Liver (tissue), 9 donors: ENCODE data around the gene KLF13. TPM values are rescaled to one million over a fixed set of nuclear protein-coding genes. Genes with fewer than 3 reads are reported as not detected.

Experiments used
- DNase-seq: peaks from one replicate; pipeline ENCODE4 v3.0.0-alpha.2; 2017; ENCODE audit warnings: low spot score
- H3K27ac ChIP-seq, 2 donors: one replicate each; pipeline ENCODE4 v1.7.0; 2013; ENCODE audit warnings: inconsistent platforms in 2 of 2, low read length in 2 of 2, control low read depth in 1 of 2, low read depth in 1 of 2, mild to moderate bottlenecking in 1 of 2
- H3K27me3 ChIP-seq, 4 donors: one replicate each; pipeline versions ENCODE4 v1.6.1 to v1.7.0; 2013; ENCODE audit warnings: low read length in 3 of 4, inconsistent platforms in 1 of 4, mild to moderate bottlenecking in 1 of 4, moderate library complexity in 1 of 4; ENCODE audit not compliant: control insufficient read depth in 4 of 4, insufficient read depth in 4 of 4
- H3K36me3 ChIP-seq, 4 donors: one replicate each; pipeline versions ENCODE4 v1.6.1 to v1.7.0; 2013; ENCODE audit warnings: low read length in 3 of 4, mild to moderate bottlenecking in 3 of 4, low read depth in 1 of 4, moderate library complexity in 1 of 4; ENCODE audit not compliant: control insufficient read depth in 4 of 4, insufficient read depth in 3 of 4
- H3K4me1 ChIP-seq, 4 donors: one replicate each; pipeline versions ENCODE4 v1.6.1 to v1.7.0; 2013; ENCODE audit warnings: low read length in 3 of 4, mild to moderate bottlenecking in 3 of 4, moderate library complexity in 1 of 4; ENCODE audit not compliant: control insufficient read depth in 4 of 4, insufficient read depth in 4 of 4
- H3K4me3 ChIP-seq, 3 donors: one replicate each; pipeline versions ENCODE4 v1.6.1 to v1.7.0; 2013; ENCODE audit warnings: low read length in 3 of 3, control low read depth in 1 of 3, low read depth in 1 of 3, mild to moderate bottlenecking in 1 of 3
- H3K9ac ChIP-seq, 2 donors: one replicate each; pipeline ENCODE4 v1.7.0; 2013; ENCODE audit warnings: low read length in 2 of 2, mild to moderate bottlenecking in 2 of 2, moderate library complexity in 2 of 2, control low read depth in 1 of 2, low read depth in 1 of 2
- H3K9me3 ChIP-seq, 4 donors: one replicate each; pipeline versions ENCODE4 v1.6.1 to v1.7.0; 2013; ENCODE audit warnings: low read length in 3 of 4; ENCODE audit not compliant: control insufficient read depth in 4 of 4
- ATF3 ChIP-seq: IDR thresholded peaks from 2 replicates; pipeline ENCODE4 v1.6.1; 2016; ENCODE audit warnings: antibody characterized with exemption
- CTCF ChIP-seq: fragments of 150-350 bp; IDR thresholded peaks from 2 replicates; pipeline ENCODE4 v1.5.1; 2017; ENCODE audit warnings: improper control_type of control experiment, low read depth, low read length; ENCODE audit not compliant: missing input control
- EGR1 ChIP-seq, 2 donors: IDR thresholded peaks; 2 replicates each; pipeline ENCODE4 v1.6.1; 2016 to 2018; ENCODE audit warnings: antibody characterized with exemption in 2 of 2, low read depth in 2 of 2
- FOXA1 ChIP-seq: IDR thresholded peaks from 2 replicates; pipeline ENCODE4 v1.6.1; 2016; ENCODE audit warnings: antibody characterized with exemption
- FOXA2 ChIP-seq: IDR thresholded peaks from 2 replicates; pipeline ENCODE4 v1.6.1; 2016; ENCODE audit warnings: antibody characterized with exemption
- GABPA ChIP-seq, 2 donors: IDR thresholded peaks in 1 of 2; conservative IDR thresholded peaks in 1 of 2; 2 replicates each; pipeline ENCODE4 v1.6.1; 2016; ENCODE audit warnings: antibody characterized with exemption in 2 of 2, mild to moderate bottlenecking in 1 of 2, moderate library complexity in 1 of 2
- HNF4A ChIP-seq, 2 donors: conservative IDR thresholded peaks; 2 replicates each; pipeline ENCODE4 v1.6.1; 2016; ENCODE audit warnings: antibody characterized with exemption in 2 of 2, mild to moderate bottlenecking in 2 of 2
- HNF4G ChIP-seq: IDR thresholded peaks from 2 replicates; pipeline ENCODE4 v1.6.1; 2016; ENCODE audit warnings: antibody characterized with exemption
- JUND ChIP-seq, 2 donors: IDR thresholded peaks; 2 replicates each; pipeline ENCODE4 v1.6.1; 2016; ENCODE audit warnings: antibody characterized with exemption in 2 of 2
- MAX ChIP-seq: IDR thresholded peaks from 2 replicates; pipeline ENCODE4 v1.6.1; 2016; ENCODE audit warnings: antibody characterized with exemption
- NR2F2 ChIP-seq: IDR thresholded peaks from 2 replicates; pipeline ENCODE4 v1.6.1; 2016; ENCODE audit warnings: antibody characterized with exemption
- RAD21 ChIP-seq, 2 donors: IDR thresholded peaks; 2 replicates each; pipeline ENCODE4 v1.6.1; 2016; ENCODE audit warnings: antibody characterized with exemption in 2 of 2, mild to moderate bottlenecking in 2 of 2
- REST ChIP-seq: IDR thresholded peaks from 2 replicates; pipeline ENCODE4 v1.6.1; 2016; ENCODE audit warnings: antibody characterized with exemption, mild to moderate bottlenecking
- RXRA ChIP-seq, 2 donors: IDR thresholded peaks; 2 replicates each; pipeline ENCODE4 v1.6.1; 2017 to 2018; ENCODE audit warnings: antibody characterized with exemption in 2 of 2, mild to moderate bottlenecking in 1 of 2
- SP1 ChIP-seq: IDR thresholded peaks from 2 replicates; pipeline ENCODE4 v1.6.1; 2018; ENCODE audit warnings: antibody characterized with exemption, mild to moderate bottlenecking
- TAF1 ChIP-seq: conservative IDR thresholded peaks from 2 replicates; pipeline ENCODE4 v1.6.1; 2016; ENCODE audit warnings: antibody characterized with exemption, mild to moderate bottlenecking
- YY1 ChIP-seq: IDR thresholded peaks from 2 replicates; pipeline ENCODE4 v1.6.1; 2016; ENCODE audit warnings: antibody characterized with exemption, mild to moderate bottlenecking
- ZBTB33 ChIP-seq: IDR thresholded peaks from 2 replicates; pipeline ENCODE4 v1.6.1; 2016; ENCODE audit warnings: antibody characterized with exemption
- WGBS: extraction: QIAGEN DNeasy Blood & Tissue Kit; methylation state at CpG from one replicate; pipeline ENCODE4 v1.1.7; 2013; 5-methylcytosine and 5-hydroxymethylcytosine counted together
- polyA plus RNA-seq, 2 donors: library from polyadenylated mRNA; stranded (reverse) in 1 of 2; unstranded in 1 of 2; fragments of 200-250 nt in 1 of 2; fragments of >200 nt in 1 of 2; fragmentation: Nextera tagmentation in 1 of 2; extraction: Ambion mirVana in 1 of 2; gene quantifications; one replicate each; pipeline versions ENCODE4 v1.2.1 to v1.2.3, GENCODE V29; 2013 to 2015
- total RNA-seq, 2 donors: library from RNA; depleted of rRNA; stranded (reverse); fragments of >200 nt; gene quantifications; one replicate each; pipeline ENCODE4 v1.2.3, GENCODE V29; 2014
- donor health status: healthy.
- donor health status: healthy.
- donor health status: healthy.
- donor health status: healthy.
- donor health status: healthy.

The KLF13 gene
- total and polyA plus RNA-seq, 4 donors = 17.4 to 77.1 (median 57.5) TPM

- 82% methylated on average over 21 of the region's 21 CpGs for whole genome bisulfite sequencing
- peak overlapping the region in 1 of 2 donors; percentile 7 for H3K9ac ChIP-seq
- peak overlapping the region in 1 of 2 donors; percentile 47 for H3K27ac ChIP-seq
- DNase-seq = no peak
- no peak for TF ChIP-seq NR2F2
- no peak for TF ChIP-seq JUND (IDR thresholded peaks at IDR 0.05)
- TF ChIP-seq RAD21 (IDR thresholded peaks at IDR 0.05) = no peak
- no peak for TF ChIP-seq FOXA1
- no peak for TF ChIP-seq REST
- no peak for TF ChIP-seq ATF3
- TF ChIP-seq SP1 = no peak
- TF ChIP-seq TAF1 = no peak
- no peak for TF ChIP-seq CTCF
- no peak for TF ChIP-seq YY1
- TF ChIP-seq RXRA (IDR thresholded peaks at IDR 0.05) = no peak
- no peak for TF ChIP-seq GABPA (IDR thresholded peaks at IDR 0.05 in 1 of 2, conservative IDR thresholded peaks at IDR 0.05 in 1 of 2)
- no peak for TF ChIP-seq FOXA2
- no peak for TF ChIP-seq EGR1 (IDR thresholded peaks at IDR 0.05; ENCODE audit: low read depth in 2 of 2)
- no peak for TF ChIP-seq HNF4G
- no peak for TF ChIP-seq MAX
- TF ChIP-seq HNF4A (conservative IDR thresholded peaks at IDR 0.05) = no peak
- TF ChIP-seq ZBTB33 = no peak
- no peaks in the 10 kb centered on the region for H3K27me3 ChIP-seq
- peaks cover 1 to 3% (median 2%) of the 10 kb centered on the region in 4 donors for H3K4me1 ChIP-seq
- no peak overlapping the region for H3K4me3 ChIP-seq
- no peaks in the 10 kb centered on the region for H3K36me3 ChIP-seq
- no peaks in the 10 kb centered on the region for H3K9me3 ChIP-seq
These were observed 71.4 kb downstream of the KLF13 start for GRCh38 chr15:31397851-31398661.
